AG04449 (cell line): ENCODE measurements around the gene MTG1.
"Not testable (repeated sequence)": the region's sequence is repeated elsewhere in the genome, so short reads cannot be mapped to it uniquely, and the experiment has no call there.

Experiments
- CTCF ChIA-PET: fragments of 350-600 bp; formaldehyde crosslinking; extraction: SDS; loops from one replicate; lab custom pipeline; 2021; ENCODE audit warnings: antibody characterized with exemption; lab: Yijun Ruan, JAX
- POLR2A ChIA-PET: fragments of 400-600, 350-600 bp; formaldehyde crosslinking; extraction: SDS; loops from one replicate; lab custom pipeline; 2020; ENCODE audit warnings: antibody characterized with exemption, inconsistent platforms; lab: Yijun Ruan, JAX
- DNase-seq: peaks from one replicate; pipeline ENCODE4 v3.0.0-alpha.2; 2010; ENCODE audit warnings: low read depth, low spot score
- H3K4me3 ChIP-seq: 2 replicates; pipeline ENCODE4 v1.5.1; 2011; ENCODE audit warnings: low read depth, mild to moderate bottlenecking, control low read depth, low read length
- TF ChIP-seq, protein P1 (sequence below): IDR thresholded peaks from one replicate; pipeline ENCODE4 v1.5.1; 2011; ENCODE audit warnings: mild to moderate bottlenecking, moderate library complexity, low read length, control low read depth, inconsistent platforms; ENCODE audit not compliant: insufficient read depth; ENCODE audit errors: missing control alignments

The MTG1 gene

DNA sequence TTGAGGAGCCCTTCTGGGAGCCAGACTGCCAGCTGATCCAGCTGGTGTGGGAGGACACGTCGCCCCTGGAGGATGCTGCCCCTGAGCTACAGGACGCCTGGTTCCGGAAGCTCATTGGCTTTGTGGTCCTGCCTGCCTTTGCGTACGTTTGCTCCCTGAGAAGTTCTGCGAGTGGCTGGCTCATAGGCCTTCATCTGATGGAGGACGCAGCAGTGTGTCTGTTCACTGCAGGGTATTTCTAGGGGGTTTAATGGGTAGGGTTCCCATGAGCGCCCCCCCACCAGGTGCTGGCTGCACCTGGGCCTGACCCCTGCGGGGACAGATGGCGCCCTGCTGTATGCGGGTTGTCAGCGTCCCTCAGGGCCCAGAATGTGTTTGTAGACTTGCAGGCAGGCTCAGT lies 9.9 kb upstream of the MTG1 start:
- no peak for DNase-seq
- TF ChIP-seq, protein P1, sequence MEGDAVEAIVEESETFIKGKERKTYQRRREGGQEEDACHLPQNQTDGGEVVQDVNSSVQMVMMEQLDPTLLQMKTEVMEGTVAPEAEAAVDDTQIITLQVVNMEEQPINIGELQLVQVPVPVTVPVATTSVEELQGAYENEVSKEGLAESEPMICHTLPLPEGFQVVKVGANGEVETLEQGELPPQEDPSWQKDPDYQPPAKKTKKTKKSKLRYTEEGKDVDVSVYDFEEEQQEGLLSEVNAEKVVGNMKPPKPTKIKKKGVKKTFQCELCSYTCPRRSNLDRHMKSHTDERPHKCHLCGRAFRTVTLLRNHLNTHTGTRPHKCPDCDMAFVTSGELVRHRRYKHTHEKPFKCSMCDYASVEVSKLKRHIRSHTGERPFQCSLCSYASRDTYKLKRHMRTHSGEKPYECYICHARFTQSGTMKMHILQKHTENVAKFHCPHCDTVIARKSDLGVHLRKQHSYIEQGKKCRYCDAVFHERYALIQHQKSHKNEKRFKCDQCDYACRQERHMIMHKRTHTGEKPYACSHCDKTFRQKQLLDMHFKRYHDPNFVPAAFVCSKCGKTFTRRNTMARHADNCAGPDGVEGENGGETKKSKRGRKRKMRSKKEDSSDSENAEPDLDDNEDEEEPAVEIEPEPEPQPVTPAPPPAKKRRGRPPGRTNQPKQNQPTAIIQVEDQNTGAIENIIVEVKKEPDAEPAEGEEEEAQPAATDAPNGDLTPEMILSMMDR: no peak
- POLR2A ChIA-PET: no interaction called here
- H3K4me3 ChIP-seq: no peak overlapping the region
- CTCF ChIA-PET: no interaction called here

DNA sequence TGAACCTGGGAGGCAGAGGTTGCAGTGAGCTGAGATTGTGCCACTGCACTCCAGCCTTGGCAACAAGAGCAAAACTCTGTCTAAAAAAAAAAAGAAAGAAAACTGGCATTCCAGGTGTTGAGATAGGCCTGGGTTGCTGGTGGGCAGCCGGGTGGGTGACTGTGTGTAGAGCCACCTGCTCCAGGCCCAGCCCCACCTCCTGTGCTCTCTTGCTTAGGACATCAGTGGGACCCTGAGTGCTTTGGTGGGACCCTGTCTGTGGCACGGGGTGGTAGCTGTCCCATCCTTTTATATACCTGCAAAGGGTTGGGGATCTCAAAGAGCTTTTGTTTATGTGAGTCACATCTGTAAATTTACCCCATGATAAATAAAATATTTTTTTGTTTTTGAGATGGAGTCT lies 8.7 kb upstream of the MTG1 start:
- no peak overlapping the region for H3K4me3 ChIP-seq
- no peak for DNase-seq
- POLR2A ChIA-PET: no interaction called here
- TF ChIP-seq, protein P1: no peak
- CTCF ChIA-PET: no interaction called here

- CTCF ChIA-PET: interaction anchor here (1.4 kb wide), 1 partner anchor 57 kb away, joined by 4 read pairs; no protein-coding TSS in a partner anchor
- POLR2A ChIA-PET: interaction anchor here (0.7 kb wide), 1 partner anchor 14 kb away, joined by 3 read pairs; the partner anchor contains the start of gene ECHS1
- not testable (repeated sequence) for DNase-seq, H3K4me3 ChIP-seq
Measured at GRCh38 chr10:133386951-133387350, 7.0 kb upstream of the MTG1 start.

- no peak overlapping the region for H3K4me3 ChIP-seq
- TF ChIP-seq, protein P1: no peak
- DNase-seq: no peak
- POLR2A ChIA-PET: no interaction called here
- CTCF ChIA-PET: interaction anchor here (1.4 kb wide), 1 partner anchor 59 kb away, joined by 4 read pairs; no protein-coding TSS in a partner anchor
Measured at GRCh38 chr10:133388236-133388972, 5.6 kb upstream of the MTG1 start.

- POLR2A ChIA-PET: no interaction called here
Measured at GRCh38 chr10:133388973-133389818, 4.8 kb upstream of the MTG1 start.

GRCh38 chr10:133390597-133391248 lies 3.2 kb upstream of the MTG1 start:
- H3K4me3 ChIP-seq: no peak overlapping the region
- CTCF ChIA-PET: interaction anchor here (1.2 to 1.4 kb wide), 2 partner anchors 11 to 15 kb away, joined by 3 read pairs; no protein-coding TSS in a partner anchor
- DNase-seq: no peak
- TF ChIP-seq, protein P1: no peak
- POLR2A ChIA-PET: no interaction called here

More at GRCh38 chr10:133388973-133389818, 4.8 kb upstream of the MTG1 start:
- no peak for DNase-seq
- CTCF ChIA-PET: no interaction called here
- H3K4me3 ChIP-seq: no peak overlapping the region
- TF ChIP-seq, protein P1: no peak
